Measurements from ENCODE around the gene UQCC2. TPM values are rescaled to one million over a fixed set of nuclear protein-coding genes. Genes with fewer than 3 reads are reported as not detected.

UQCC2 gene
- total and polyA plus RNA-seq, 7 donors, result 118 to 184 (median 141) TPM

DNA sequence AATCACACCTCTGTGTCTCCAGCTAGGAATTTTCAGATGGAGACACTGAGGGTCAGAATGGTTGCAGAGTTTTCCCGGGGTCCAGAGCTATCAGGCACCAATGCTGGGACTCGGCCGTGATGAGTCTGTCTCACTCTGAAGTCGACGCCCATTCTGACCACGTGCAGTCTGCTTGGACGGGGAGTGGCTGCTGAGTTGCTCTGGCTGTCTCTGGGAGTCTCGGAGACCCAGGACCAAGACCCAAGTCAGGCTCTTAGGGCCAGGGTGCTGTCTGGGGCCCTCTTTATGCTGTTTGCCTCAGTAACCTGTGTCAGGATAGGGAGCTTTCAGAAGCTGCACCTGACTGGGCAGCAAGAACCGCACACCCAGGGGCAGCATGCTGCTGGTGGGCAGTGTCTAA lies 30.6 kb upstream of the UQCC2 start:
- 18 to 35% (median 25%) methylated on average over 9 of the region's 9 CpGs for WGBS, 3 donors
- H3K9me3 ChIP-seq, result no peaks in the 10 kb centered on the region
- intact Hi-C loops (cut with DNase I), result no loop called here
- no peaks in the 10 kb centered on the region for H3K27me3 ChIP-seq (ENCODE audit: insufficient read depth in 3 of 3, low read length in 2 of 3)
- peak overlapping the region; percentile 72 for H3K4me3 ChIP-seq
- peaks cover 45% of the 10 kb centered on the region for H3K4me1 ChIP-seq
- ATAC-seq (no peak), DNase-seq (peak in 1 of 2 donors; percentile 80)
- H3K27ac ChIP-seq, result peak overlapping the region; percentile 100
- H3K36me3 ChIP-seq (ENCODE audit: insufficient read depth in 1 of 2, low read depth in 1 of 2), result peaks cover 0 to 68% of the 10 kb centered on the region in 2 donors
- TF ChIP-seq, protein P1, sequence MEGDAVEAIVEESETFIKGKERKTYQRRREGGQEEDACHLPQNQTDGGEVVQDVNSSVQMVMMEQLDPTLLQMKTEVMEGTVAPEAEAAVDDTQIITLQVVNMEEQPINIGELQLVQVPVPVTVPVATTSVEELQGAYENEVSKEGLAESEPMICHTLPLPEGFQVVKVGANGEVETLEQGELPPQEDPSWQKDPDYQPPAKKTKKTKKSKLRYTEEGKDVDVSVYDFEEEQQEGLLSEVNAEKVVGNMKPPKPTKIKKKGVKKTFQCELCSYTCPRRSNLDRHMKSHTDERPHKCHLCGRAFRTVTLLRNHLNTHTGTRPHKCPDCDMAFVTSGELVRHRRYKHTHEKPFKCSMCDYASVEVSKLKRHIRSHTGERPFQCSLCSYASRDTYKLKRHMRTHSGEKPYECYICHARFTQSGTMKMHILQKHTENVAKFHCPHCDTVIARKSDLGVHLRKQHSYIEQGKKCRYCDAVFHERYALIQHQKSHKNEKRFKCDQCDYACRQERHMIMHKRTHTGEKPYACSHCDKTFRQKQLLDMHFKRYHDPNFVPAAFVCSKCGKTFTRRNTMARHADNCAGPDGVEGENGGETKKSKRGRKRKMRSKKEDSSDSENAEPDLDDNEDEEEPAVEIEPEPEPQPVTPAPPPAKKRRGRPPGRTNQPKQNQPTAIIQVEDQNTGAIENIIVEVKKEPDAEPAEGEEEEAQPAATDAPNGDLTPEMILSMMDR (IDR thresholded peaks at IDR 0.05), result no peak

DNA sequence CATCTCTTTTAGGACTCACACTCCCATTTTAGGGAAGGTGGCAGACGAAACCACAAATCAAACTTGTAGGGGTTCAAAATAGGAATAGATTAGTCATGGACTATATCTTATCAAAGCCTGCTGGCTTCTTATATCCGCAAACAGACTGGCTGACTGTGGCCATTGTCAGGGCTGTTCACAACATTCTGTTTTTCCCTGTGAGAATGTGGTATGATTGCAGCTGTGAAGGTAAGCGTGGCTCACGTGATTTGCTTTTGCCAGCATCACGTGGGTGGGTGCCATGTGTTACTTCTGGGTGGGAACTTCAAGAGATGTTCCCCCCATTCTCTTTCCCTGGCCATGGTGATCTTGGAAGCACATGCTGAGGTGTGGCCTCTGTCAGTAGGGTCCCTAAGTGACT lies 29.3 kb upstream of the UQCC2 start:
- peak overlapping the region; percentile 72 for H3K4me3 ChIP-seq
- H3K9me3 ChIP-seq, result no peaks in the 10 kb centered on the region
- DNase-seq, result no peak
- no peaks in the 10 kb centered on the region for H3K27me3 ChIP-seq (ENCODE audit: insufficient read depth in 3 of 3, low read length in 2 of 3)
- intact Hi-C loops (cut with DNase I), result no loop called here
- TF ChIP-seq, protein P1 (IDR thresholded peaks at IDR 0.05), result no peak
- ATAC-seq, result peak in 1 of 4 donors; percentile 1
- peaks cover 58% of the 10 kb centered on the region for H3K4me1 ChIP-seq
- peak overlapping the region; percentile 100 for H3K27ac ChIP-seq
- H3K36me3 ChIP-seq (ENCODE audit: insufficient read depth in 1 of 2, low read depth in 1 of 2), result peaks cover 0 to 80% of the 10 kb centered on the region in 2 donors
- WGBS, 3 donors, result 41 to 54% (median 43%) methylated on average over 5 of the region's 5 CpGs

DNA sequence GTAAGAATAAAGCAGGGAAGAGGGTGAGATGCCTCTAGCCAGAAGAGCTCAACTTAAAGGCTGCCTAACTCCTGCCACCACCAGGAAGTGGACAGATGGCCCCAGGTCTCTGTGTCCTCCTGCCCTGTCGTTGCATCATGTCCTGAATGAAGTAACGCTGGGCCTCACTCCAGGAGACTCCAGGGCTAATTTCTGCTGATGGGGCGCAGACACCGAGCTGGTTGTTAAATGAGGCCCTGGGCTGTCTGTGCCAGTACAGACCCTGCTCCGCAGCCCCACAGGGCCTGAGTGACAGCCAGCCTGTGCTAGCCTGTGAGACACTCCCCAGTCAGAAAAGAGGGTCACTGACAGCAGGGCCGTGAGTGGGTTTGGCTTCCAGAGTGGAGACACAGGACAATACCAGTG lies 28.7 kb upstream of the UQCC2 start:
- H3K4me3 ChIP-seq, result peak overlapping the region; percentile 72
- H3K36me3 ChIP-seq (ENCODE audit: insufficient read depth in 1 of 2, low read depth in 1 of 2), result peaks cover 0 to 80% of the 10 kb centered on the region in 2 donors
- no peaks in the 10 kb centered on the region for H3K9me3 ChIP-seq
- WGBS, 3 donors, result 18 to 21% (median 20%) methylated on average over 6 of the region's 6 CpGs
- peaks cover 64% of the 10 kb centered on the region for H3K4me1 ChIP-seq
- TF ChIP-seq, protein P1 (IDR thresholded peaks at IDR 0.05), result no peak
- peak; percentile 40 to 51 (median 46) for ATAC-seq
- H3K27ac ChIP-seq, result peak overlapping the region; percentile 100
- DNase-seq, result peak; percentile 85 to 93
- intact Hi-C loops (cut with DNase I), result no loop called here
- H3K27me3 ChIP-seq (ENCODE audit: insufficient read depth in 3 of 3, low read length in 2 of 3), result no peaks in the 10 kb centered on the region

DNA sequence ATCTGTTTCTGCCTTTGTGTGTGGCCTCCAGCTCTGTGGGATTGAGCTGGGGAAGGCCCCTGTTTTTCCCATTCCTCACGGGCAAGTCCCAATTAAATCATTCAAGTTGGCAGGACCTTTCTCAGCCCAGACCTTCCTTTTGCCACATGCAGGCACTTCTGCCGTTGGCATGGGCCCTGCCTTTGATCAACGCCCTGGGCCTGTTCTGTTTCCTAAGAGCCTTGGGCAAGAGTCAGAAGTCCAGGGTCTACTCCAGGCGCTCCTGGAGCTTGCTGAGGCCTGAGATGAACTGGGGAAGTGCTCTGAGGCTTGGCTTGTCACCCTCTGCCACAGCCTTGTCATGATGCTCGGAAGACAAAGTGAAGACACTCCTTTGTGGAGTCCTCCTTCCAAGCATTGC lies 28.1 kb upstream of the UQCC2 start:
- no peaks in the 10 kb centered on the region for H3K9me3 ChIP-seq
- H3K4me3 ChIP-seq, result peak overlapping the region; percentile 72
- intact Hi-C loops (cut with DNase I), result no loop called here
- H3K4me1 ChIP-seq, result peaks cover 70% of the 10 kb centered on the region
- H3K36me3 ChIP-seq (ENCODE audit: insufficient read depth in 1 of 2, low read depth in 1 of 2), result peaks cover 0 to 80% of the 10 kb centered on the region in 2 donors
- DNase-seq (no peak), ATAC-seq (peak in 1 of 4 donors; percentile 0)
- peak overlapping the region; percentile 100 for H3K27ac ChIP-seq
- 35 to 64% (median 38%) methylated on average over 5 of the region's 5 CpGs for WGBS, 3 donors
- no peaks in the 10 kb centered on the region for H3K27me3 ChIP-seq (ENCODE audit: insufficient read depth in 3 of 3, low read length in 2 of 3)
- TF ChIP-seq, protein P1 (IDR thresholded peaks at IDR 0.05), result no peak

DNA sequence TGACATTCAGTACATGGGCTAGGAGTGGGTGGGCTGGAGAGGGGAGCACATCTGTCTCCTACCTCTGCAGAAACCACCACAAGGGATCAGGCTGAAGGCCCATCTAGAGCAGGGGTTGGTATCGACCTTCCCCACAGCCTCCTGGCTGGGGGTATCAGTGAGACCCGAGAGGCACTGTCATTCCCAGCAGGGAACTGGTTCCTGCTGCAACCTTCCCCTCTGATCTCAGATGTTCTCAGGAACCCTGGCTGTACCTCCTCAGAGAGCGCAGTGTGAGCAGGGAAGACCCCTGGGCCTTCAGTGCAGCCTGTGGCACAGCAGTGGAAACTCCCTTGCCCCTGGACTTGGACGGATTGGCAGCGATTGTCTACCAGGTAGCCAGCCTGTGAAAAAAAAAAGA lies 27.4 kb upstream of the UQCC2 start:
- intact Hi-C loops (cut with DNase I), result no loop called here
- 66 to 83% (median 75%) methylated on average over 5 of the region's 5 CpGs for WGBS, 3 donors
- Histone ChIP-seq H3K27ac (peak overlapping the region; percentile 100), H3K36me3 (ENCODE audit: insufficient read depth in 1 of 2, low read depth in 1 of 2) (peaks cover 0 to 87% of the 10 kb centered on the region in 2 donors), H3K4me1 (peaks cover 77% of the 10 kb centered on the region), H3K4me3 (peak overlapping the region; percentile 72), H3K9me3 (no peaks in the 10 kb centered on the region), H3K27me3 (ENCODE audit: insufficient read depth in 3 of 3, low read length in 2 of 3) (no peaks in the 10 kb centered on the region)
- DNase-seq (no peak), ATAC-seq (no peak)
- TF ChIP-seq, protein P1 (IDR thresholded peaks at IDR 0.05), result no peak

Measured in psoas muscle (tissue), 8 donors.